GM13976 (cell line): Measurements from ENCODE around the gene CRYGN.

Source experiments
- DNase-seq: peaks from one replicate; pipeline ENCODE4 v3.0.0; 2012; ENCODE audit warnings: low spot score
- in situ Hi-C: fragments of 300-500 bp; cut with MboI; formaldehyde crosslinking; loops from one replicate; pipeline ENCODE4 v1.12.0; 2022; ENCODE audit warnings: low sequenced_read_pairs, mixed read lengths, inconsistent platforms; ENCODE audit not compliant: unreplicated experiment
- TF ChIP-seq, protein P1 (sequence below): IDR thresholded peaks from 2 replicates; pipeline ENCODE4 v1.5.1; 2012; ENCODE audit warnings: borderline replicate concordance, mild to moderate bottlenecking; ENCODE audit not compliant: insufficient read depth; ENCODE audit errors: extremely low read depth, missing control alignments, control extremely low read depth

The CRYGN gene

DNA sequence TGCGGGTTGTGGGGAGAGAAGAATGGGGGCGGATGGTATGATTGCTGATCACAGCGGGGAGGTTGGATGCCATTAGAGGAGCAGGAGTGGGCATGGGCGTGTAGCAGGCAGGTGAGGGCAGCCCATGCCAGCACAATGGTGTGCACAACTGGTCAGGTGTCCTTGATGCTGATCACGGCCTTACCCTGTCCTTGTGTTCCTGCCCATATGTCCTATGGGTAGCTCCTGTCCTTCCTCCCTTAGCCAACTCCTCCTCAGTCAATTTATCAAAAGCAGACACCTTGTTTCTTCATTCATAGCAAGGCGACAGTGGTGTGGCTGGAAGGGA is 60.8 kb downstream of the CRYGN start:
- TF ChIP-seq, protein P1, sequence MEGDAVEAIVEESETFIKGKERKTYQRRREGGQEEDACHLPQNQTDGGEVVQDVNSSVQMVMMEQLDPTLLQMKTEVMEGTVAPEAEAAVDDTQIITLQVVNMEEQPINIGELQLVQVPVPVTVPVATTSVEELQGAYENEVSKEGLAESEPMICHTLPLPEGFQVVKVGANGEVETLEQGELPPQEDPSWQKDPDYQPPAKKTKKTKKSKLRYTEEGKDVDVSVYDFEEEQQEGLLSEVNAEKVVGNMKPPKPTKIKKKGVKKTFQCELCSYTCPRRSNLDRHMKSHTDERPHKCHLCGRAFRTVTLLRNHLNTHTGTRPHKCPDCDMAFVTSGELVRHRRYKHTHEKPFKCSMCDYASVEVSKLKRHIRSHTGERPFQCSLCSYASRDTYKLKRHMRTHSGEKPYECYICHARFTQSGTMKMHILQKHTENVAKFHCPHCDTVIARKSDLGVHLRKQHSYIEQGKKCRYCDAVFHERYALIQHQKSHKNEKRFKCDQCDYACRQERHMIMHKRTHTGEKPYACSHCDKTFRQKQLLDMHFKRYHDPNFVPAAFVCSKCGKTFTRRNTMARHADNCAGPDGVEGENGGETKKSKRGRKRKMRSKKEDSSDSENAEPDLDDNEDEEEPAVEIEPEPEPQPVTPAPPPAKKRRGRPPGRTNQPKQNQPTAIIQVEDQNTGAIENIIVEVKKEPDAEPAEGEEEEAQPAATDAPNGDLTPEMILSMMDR = no peak
- in situ Hi-C loops = no loop called here
- DNase-seq = no peak
